NOMO-1 treated with dmso at 0.1 percent for 144 hours (cell line): ENCODE data around the gene LPCAT3.

Experiments used
- DNase-seq: peaks from one replicate; lab custom pipeline; 2025; ENCODE audit not compliant: unreplicated experiment; lab: John Stamatoyannopoulos, UW

The LPCAT3 gene

GRCh38 chr12:7001921-7002591 is 16.2 kb downstream of the LPCAT3 start:
- no peak for DNase-seq

- no peak for DNase-seq
These were observed 19.4 kb downstream of the LPCAT3 start for GRCh38 chr12:6998715-6999451.

GRCh38 chr12:6996040-6996441 is 22.2 kb downstream of the LPCAT3 start:
- no peak for DNase-seq

GRCh38 chr12:6987956-6988553 is 30.2 kb downstream of the LPCAT3 start:
- DNase-seq: no peak

- no peak for DNase-seq
These were observed 35.7 kb downstream of the LPCAT3 start for GRCh38 chr12:6982532-6982931.

GRCh38 chr12:6981152-6982052 is 36.9 kb downstream of the LPCAT3 start:
- no peak for DNase-seq

- DNase-seq: no peak
These were observed 37.5 kb downstream of the LPCAT3 start for GRCh38 chr12:6980740-6981139.

- no peak for DNase-seq
These were observed 38.2 kb downstream of the LPCAT3 start for GRCh38 chr12:6980075-6980474.

GRCh38 chr12:6979453-6979852 is 38.8 kb downstream of the LPCAT3 start:
- no peak for DNase-seq

GRCh38 chr12:6979021-6979420 is 39.3 kb downstream of the LPCAT3 start:
- no peak for DNase-seq

GRCh38 chr12:6978611-6979011 is 39.7 kb downstream of the LPCAT3 start:
- no peak for DNase-seq

- no peak for DNase-seq
These were observed 40.1 kb downstream of the LPCAT3 start for GRCh38 chr12:6978188-6978587.

GRCh38 chr12:6977653-6978052 is 40.6 kb downstream of the LPCAT3 start:
- DNase-seq: no peak

- DNase-seq: no peak
These were observed 42.8 kb downstream of the LPCAT3 start for GRCh38 chr12:6975297-6976032.

- no peak for DNase-seq
These were observed 44.1 kb downstream of the LPCAT3 start for GRCh38 chr12:6974180-6974579.

GRCh38 chr12:6970096-6970527 is 48.2 kb downstream of the LPCAT3 start:
- no peak for DNase-seq

GRCh38 chr12:6968426-6968825 is 49.9 kb downstream of the LPCAT3 start:
- no peak for DNase-seq

GRCh38 chr12:6967651-6968100 is 50.6 kb downstream of the LPCAT3 start:
- DNase-seq: no peak

- no peak for DNase-seq
These were observed 51.9 kb downstream of the LPCAT3 start for GRCh38 chr12:6966351-6966750.

- no peak for DNase-seq
These were observed 52.6 kb downstream of the LPCAT3 start for GRCh38 chr12:6965714-6966113.
